ENCODE measurements around the gene AP1S1.
A peak's percentile ranks its signal among the peaks of the same experiment; 100 is the strongest.
"Not testable (repeated sequence)": the region's sequence is repeated elsewhere in the genome, so short reads cannot be mapped to it uniquely, and the experiment has no call there.

AP1S1 gene

DNA sequence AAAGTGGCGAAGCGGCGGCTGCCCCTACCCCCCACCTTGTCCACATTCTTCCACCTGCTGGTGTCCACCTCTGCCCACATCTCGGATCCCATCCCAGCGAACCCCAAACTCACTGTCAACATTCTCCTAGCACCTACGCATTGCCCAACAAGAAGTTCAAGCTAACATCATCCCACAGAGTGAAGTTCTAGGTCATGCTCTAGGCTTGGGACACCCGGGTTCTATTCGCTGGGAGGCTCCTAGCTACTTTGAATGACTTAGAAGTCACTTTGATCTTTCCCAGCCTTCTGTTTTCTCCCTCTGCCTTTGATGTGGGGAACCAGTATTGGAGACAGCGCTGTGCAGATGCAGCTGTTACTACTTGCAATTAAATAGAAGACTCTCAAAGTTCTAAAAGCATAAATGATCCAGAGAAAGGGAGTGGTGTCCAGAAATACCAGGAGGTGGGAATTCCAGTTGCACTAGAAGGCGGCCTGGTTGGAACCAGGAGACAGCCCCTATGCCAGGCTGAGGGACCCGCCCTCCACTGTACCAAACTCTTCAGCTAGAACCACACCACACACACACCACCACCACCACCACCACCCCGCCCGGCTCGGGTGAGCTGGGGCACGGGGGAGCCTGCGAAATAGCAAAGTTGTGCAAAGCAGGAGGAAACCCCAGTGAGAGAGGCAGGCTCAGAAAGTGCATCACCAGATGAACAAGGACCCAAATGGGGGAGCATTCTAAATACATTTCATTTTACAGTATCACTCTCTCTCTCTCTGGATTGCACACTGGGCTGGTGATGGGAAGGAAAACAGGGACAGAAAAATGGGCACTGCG lies 16.6 kb downstream of the AP1S1 start:
- no peak for DNase-seq (ENCODE audit: low read depth)

DNA sequence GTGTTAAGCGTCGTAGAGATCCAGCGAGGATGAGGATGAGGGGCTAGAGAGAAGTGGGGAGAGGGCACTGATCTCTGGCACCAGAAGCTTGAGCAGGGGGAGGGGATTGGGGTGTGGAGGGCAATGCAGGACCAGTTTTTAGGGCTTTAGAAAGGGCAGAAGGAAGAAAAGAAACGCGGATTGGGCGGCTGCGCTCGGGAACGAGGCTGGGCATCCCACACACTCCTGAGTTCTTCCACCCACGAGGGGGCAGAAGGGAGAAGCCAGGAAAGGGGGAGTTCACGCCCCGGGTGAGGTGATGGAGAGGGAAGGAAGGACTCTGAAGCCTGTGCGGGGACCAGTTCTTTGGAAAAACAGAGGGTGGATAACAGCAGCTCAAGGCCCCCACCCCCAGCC lies 17.2 kb downstream of the AP1S1 start:
- peak; percentile 33 for DNase-seq (ENCODE audit: low read depth)

DNA sequence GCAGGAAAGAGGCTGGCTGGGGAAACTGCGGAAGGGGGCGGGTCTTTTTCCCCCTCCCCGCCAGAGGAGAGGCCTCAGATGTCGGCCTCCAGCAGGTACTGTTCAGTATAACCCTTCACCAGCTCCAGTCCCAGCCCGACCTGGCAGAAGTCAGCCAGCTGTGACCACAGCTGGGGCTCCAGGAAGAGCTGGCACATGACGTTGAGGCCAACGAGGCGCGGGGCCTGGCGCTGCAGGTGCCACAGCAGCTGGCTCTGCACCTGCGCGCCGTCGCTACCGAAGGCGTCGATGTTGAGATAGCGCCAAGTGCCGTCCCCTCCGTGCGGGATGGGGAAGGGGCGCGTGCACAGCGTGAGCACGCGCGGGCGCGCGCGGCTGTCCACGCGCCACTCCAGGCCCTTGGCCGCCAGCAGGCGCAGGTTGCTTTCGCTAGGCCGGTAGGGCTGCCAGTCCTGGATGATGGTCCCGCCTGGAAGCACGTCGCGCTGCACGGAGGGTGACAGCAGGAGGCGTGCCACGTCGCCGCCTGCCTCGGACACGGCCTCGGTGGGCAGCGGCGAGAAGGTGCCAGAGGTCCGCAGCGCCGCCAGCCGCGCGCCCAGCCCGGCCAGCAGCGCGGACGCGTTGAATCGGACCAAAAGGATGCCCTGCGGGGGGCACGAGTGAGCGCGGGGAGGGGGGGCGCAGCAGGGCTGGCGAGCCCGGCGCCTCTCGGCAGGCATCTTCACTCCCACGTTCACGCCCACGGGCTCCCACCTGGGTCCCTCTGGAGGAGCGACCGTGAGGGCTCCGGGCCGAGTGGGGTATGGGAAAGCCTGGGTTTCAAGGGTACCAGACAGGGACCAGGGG lies 18.0 kb downstream of the AP1S1 start:
- no peak for DNase-seq (ENCODE audit: low read depth)

DNA sequence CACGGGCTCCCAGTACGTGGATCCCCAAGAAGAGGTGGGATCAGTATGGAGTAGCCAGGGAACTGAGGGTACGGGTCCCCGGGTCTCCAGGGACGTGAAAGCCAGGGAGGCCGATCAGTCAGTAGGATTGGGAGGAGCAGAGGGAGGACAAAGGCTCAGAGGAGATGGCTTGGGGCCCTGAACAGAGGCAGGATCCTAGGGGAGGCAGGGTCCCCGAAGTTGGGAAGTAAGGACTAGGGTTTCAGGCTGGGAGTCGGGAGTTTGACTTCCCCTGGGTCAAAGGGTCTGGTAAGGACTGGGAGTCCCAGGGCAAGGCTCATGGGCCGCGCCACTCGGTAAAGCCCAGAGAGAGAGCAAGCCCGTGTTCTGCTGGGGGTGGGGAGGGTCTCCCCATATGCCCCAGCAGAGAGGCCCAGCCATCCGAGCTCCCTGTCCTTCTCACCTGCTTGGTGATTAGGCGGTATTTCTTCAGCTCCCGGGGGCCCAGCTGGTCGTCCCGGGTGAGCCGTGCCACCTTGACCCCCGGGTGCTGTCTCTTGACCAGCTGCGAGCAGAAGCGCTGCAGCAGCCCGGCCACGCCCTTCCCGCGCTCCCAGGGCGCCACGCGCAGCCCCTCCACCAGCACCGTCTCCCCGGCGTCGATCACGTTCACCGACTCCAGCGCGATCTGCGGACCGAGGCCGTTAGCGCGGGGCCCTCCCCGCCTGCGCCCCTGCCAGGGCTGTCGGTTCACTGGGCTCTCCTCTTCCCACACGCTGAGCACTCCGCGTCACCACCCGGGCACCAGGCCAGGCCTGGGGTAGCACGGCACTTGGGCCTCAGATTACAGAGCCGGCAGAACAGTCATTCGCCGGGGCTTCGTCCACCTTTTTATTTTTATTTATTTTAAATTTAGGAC lies 18.8 kb downstream of the AP1S1 start:
- peak; percentile 88 for DNase-seq (ENCODE audit: low read depth)

DNA sequence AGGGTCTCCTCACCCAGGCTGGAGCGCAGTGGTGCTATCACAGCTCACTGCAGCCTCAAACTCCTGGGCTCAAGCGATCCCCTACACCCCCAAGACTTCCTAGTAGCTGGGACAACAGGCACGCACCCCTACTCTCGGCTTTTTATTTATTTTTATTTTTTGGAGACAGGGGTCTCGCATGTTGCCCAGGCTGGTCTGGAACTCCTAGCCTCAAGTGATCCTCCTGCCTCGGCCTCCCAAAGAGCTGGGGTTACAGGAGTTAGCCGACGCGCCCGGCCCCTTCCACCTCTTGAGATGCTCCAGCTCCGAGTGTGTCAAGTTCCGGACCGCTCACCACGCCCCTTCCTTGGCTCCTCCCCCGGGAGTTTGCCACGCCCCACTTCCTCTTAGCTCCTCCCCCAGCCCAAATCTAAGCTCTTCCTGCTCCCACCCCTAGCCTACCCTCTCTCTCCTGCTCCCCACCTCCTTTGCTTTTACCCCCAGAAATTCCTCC lies 19.5 kb downstream of the AP1S1 start:
- DNase-seq (ENCODE audit: low read depth) = peak; percentile 64

DNA sequence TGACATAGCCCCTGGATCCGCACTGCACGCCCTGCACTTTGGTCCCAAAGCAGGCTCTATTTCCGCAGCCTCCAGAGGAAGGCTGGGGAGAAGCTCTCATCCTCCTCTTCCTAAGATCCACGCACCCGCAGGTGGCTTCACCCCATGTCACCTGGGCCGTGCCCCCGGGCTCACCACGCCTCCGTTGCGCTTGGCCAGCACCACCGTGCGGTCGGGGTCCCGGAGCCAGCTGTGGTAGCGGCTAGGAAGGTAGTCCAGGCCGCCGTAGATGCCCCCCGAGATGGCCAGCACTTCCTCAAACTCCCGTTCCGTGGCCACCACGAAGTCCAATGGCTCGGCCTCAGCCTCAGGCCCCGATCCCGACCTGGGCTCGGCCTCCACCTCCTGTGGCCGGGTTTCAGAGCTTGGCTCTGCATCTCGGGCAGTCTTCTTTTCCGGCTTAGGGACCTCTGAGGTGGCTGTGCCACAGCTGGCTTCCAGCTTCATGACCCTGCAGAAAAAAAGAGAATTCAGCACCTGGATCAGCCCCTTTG lies 20.1 kb downstream of the AP1S1 start:
- no peak for DNase-seq (ENCODE audit: low read depth)

DNA sequence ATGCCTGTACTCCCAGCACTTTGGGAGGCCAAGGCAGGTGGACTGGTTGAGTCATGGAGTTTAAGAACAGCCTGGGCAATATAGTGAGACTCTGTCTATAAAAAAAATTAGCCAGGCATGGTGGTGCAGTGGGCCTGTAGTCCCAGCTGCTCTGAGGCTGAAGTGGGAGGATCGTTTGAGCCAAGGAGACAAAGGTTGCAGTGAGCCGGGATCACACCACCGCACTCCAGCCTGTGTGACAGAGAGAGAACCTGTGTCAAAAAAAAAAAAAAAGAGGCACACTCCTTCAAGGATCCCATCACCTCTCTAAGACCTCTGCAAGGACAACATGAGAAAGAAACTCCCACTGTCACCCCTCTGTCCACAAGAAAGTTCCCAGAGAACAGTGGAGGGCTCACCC lies 21.4 kb downstream of the AP1S1 start:
- no peak for DNase-seq (ENCODE audit: low read depth)

DNA sequence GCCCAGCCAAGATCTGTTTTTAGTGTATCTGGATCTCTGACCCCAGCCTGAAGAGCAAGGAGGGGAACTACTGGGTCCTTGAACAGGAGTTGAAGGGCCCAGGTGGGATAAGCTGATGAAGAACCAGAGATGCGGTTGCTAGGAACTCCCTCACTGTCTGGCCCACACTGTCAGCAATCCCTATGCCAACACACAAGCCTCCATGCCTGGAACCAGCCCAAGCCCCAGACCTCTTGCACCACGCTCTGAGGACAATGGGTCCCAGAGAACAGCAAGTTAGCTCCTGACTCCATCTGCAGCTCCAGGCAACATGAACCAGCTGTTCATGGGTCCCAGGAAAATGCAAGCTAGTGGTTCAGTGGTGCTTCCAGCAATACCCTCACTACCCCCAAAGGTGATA lies 23.4 kb downstream of the AP1S1 start:
- DNase-seq (ENCODE audit: low read depth) = no peak

DNA sequence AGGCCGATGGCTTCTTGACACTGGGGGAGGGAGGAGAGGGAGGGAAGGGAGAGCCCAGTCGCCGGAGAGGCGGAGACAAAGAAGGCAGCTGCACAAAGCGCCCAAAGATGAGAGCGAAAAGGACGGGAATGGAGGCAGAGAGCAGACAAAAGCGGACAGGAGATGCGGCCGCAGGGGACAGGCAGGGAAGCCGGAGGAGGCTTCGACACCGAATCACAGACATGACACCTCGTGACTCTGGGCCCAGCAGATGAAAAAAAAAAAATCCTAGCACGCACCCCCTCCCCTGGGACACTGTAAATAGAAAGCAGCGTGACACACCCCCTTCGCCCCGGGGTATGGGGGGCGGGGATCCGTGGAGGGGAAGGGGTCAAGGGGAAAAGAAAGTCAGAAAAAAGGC lies 24.8 kb downstream of the AP1S1 start:
- peak; percentile 35 for DNase-seq (ENCODE audit: low read depth)

DNA sequence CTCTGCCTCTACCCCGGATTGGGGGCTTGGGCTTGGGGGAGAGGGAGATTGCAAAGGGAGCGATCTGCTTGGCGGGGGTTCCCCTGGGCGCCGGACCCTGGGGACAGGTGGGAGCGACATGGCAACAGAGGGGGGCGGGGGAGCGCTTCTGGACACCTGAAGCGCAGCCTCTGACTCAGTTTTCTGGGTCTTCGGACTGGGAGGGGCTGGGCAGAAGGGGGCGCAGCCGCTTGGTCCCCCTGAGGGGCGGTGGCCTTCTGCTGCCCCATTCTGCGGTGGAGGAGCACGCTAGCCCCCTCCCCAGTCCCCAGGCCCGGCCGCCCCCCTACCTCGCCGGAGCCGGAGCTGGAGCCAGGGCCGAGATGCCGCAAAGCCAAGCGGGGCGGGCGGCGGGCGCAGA lies 25.4 kb downstream of the AP1S1 start:
- DNase-seq (ENCODE audit: low read depth) = no peak

DNA sequence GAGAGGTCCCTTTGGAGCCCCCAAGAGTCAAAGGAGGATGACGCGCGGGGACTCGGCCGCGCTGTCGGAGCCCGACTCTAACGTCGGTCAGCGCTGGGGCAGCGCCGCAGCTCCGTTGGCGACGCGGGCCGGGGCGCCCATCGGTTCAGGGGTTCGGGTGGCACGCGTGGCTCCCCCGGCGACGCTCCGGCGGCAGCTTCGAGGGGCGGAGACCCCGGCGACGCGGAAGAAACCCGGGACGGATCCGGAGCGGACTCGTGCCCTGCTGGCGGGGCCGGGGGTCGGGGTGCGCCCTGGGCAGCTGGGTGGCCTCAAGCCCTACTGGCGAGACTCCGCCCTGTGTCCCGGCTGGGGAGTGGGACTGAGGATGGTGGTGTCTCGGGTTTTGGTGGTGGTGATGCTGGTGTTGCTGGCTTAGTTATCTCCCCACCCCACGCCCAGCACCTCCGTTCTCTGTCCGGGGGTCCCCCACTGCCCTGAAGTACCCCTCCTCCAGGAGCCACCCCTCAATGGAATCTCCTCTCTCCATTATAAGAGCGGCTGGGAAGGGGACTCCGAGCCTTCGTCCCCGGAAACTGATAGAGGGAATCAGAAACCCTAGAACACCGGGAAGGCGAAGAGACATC lies 26.0 kb downstream of the AP1S1 start, which contains the start of gene NAT16:
TSS of gene NAT16 (minus strand) at position 164 of the 626 bp plus-strand sequence. CDS start 5,486 bp downstream, outside the sequence.
- no peak for DNase-seq (ENCODE audit: low read depth)

DNA sequence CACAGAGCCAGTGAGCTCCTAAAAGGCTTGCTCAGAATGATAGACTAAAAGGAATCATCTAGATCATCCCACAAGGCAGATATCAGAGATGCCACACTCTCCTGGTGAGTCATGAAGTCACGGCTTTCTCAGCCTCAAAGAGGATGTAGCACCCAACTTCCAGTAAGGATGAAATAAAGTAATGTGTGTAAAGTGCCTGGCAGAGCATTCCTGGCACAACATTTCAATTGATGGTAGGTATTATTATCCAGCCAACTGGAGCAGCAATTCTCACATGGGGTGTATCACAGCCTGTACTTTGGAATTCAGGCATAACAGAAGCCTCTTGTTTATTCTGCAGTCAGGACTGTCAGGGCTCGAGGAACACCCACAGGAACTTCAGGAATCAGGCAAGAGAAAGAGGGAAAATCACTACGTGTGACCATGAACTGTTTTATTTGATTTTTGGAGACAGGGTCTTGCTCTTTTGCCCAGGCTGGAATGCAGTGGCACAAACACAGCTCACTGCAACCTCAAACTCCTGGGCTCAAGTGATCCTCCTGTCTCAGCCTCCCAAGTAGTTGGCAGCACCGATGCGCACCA lies 31.1 kb downstream of the AP1S1 start:
- DNase-seq (ENCODE audit: low read depth) = peak; percentile 84

DNA sequence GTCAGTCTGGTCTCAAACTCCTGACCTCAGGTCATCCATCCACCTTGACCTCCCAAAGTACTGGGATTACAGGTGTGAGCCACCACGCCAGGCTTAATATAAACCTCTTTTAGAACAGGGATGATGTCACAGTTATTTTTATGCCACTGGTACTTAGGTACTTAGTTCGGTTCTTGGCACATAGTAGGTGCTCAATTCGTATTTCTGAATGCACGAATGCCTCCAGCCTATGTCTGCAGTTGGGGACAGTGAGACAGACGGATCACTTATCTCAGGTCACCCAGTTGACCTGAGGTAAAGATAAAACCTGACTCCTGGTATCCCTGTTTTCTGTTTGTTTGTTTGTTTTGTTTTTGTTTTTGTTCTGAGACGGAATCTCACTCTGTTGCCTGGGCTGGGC lies 31.9 kb downstream of the AP1S1 start:
- DNase-seq (ENCODE audit: low read depth) = no peak

DNA sequence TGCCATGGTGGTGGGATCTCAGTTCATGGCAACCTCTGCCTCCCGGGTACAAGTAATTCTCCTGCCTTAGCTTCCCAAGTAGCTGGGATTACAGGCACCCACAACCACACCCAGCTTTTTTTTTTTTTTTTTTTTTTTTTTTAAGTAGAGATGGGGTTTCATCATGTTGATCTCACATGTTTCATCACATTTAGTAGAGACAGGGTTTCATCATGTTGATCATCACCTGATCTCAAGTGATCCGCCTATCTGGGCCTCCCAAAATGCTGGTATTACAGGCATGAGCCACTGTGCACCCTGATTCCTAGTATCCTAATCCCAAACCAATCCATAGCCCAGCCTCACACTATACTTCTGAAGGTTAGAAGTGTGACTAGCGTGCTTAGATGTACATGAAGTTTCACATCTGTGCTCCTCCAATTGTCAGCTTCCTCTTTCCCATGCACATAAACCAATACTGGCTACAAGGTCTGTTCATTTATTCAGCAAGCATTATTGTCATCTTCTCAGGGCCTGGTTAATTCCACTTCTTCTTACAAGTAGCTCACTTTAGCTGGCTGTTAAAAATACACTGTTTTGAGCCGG lies 32.7 kb downstream of the AP1S1 start:
- no peak for DNase-seq (ENCODE audit: low read depth)

DNA sequence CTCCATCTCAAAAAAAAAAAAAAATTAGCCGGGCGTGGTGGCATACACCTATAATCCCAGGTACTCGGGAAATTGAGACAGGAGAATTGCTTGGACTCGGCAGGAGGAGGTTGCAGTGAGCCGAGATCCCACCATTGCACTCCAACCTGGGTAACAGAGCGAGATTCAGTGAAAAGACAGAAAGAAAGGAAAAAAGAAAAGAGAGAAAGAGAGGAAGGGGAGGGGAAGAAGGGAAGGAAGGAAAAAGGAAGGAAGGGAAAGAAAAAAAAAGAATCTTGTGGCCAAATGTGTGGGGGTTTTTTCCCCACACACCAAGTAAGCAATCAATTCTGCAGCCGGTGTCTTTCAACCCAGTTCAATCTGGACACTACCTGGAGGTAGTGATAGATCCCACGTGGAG lies 34.8 kb downstream of the AP1S1 start:
- no peak for DNase-seq (ENCODE audit: low read depth)

DNA sequence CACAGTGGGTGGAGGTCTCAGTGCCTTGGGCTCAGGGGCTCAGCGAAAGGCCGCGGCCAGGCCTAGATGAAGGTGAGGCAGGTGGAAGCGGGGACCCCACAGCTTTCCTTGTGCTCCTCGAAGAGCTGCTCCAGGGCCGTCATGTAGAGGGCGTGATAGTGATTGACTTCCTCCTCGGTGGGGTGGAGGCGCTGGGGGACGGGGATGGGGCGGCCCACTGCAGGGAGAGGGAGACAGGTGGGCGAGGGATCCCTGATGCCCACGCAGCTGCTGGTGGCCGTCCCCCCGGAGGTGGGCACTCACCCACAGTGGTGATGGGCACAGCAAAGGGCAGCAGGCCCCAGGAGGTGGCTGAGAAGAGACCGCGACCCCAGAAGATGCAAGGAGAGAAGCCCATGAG lies 41.6 kb downstream of the AP1S1 start:
- DNase-seq (ENCODE audit: low read depth) = no peak

DNA sequence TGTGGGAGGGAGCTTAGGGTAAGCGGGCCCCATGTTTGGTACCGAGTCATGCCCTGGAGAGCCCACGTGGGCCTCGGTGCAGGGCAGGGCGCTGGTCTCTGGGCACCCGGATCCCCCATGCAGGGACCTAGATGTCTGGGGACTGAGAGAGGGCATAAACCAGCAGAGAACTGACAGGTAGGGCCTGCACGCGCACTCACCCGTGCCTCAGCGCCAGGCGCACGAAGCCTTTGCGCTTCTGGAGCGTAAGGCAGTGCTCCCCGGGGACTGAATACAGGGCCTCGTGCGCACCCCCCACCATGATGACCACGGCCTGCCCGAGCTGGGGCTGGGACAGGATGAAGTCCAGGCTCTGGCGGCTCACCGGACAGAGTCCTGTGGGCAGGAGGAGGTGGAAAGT lies 43.7 kb downstream of the AP1S1 start:
- no peak for DNase-seq (ENCODE audit: low read depth)

DNA sequence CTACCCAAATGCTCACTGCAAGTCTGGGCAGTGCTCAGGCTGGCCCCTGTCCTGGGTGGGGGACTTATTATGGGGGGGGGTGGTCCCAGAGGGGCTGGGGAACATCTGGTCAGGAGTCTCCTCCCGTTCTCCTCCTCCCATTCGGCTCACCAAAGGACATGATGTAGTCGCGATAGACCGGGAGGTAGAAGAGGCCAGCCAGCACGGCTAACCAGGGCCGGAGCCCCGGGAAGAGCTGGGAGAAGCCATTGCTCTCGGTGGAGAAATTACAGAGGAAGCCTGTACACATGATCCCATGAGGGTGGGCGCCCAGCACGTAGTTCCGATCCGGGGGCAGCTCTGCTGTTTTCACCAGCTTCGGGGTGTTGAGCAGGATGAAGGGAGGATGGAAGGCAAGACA lies 44.2 kb downstream of the AP1S1 start:
- DNase-seq (ENCODE audit: low read depth) = no peak

DNA sequence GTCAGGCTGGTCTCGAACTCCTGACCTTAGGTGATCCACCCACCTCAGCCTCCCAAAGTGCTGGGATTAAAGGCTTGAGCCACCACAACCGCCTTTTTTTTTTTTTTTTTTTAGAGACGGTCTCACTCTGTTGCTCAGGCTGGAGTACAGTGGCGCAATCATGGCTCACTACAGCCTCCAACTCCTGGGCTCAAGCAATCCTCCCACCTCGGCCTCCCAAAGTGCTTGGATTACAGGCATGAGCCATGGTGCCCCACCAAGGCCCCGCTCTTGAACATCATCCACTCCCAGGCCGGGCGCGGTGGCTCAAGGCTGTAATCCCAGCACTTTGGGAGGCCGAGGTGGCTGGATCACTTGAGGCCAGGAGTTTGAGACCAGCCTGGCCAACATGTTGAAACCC lies 45.2 kb downstream of the AP1S1 start:
- DNase-seq (ENCODE audit: low read depth) = not testable (repeated sequence)

DNA sequence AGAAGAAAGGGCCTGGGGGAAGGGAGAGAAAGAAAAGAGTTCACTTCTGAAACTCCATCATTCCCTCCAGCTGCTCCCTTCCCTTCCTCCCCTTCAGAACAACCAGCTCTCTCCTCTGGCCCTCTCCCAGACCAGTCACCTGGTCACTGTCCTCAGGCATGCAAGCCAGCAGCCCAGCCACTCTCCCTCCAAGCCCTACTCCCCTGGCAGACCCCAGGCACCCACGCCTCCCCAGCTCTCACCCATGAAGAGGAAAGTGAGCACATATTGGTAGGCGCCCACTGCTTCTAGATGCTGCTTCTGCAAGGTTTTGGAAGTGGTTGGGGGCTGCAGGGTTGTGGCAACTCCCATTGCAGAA lies 46.2 kb downstream of the AP1S1 start:
- no peak for DNase-seq (ENCODE audit: low read depth)
